Right atrium auricular region (tissue), 2 donors: ENCODE data around the gene GRIK4. TPM values are rescaled to one million over a fixed set of nuclear protein-coding genes. Genes with fewer than 3 reads are reported as not detected.
"Not testable (repeated sequence)": the region's sequence is repeated elsewhere in the genome, so short reads cannot be mapped to it uniquely, and the experiment has no call there.

Source experiments
- DNase-seq: peaks from one replicate; pipeline ENCODE4 v3.0.0-alpha.2; 2019; ENCODE audit warnings: low spot score
- H3K27ac ChIP-seq, 2 donors: fragments of 200-600 bp; sonication (generic); 1 replicate in 1 of 2; 2 replicates in 1 of 2; pipeline ENCODE4 v1.5.1; 2016 to 2019
- H3K27me3 ChIP-seq, 2 donors: fragments of 200-600 bp; sonication (generic); one replicate each; pipeline versions ENCODE4 v1.5.1 to v1.6.0; 2017 to 2019
- H3K36me3 ChIP-seq: fragments of 200-600 bp; sonication (generic); one replicate; pipeline ENCODE4 v1.5.1; 2016
- H3K4me1 ChIP-seq, 2 donors: fragments of 200-600 bp; sonication (generic); one replicate each; pipeline versions ENCODE4 v1.5.1 to v1.6.0; 2017 to 2019
- H3K4me3 ChIP-seq, 2 donors: fragments of 200-600 bp; sonication (generic); 1 replicate in 1 of 2; 2 replicates in 1 of 2; pipeline ENCODE4 v1.5.1; 2017 to 2019; ENCODE audit warnings: mild to moderate bottlenecking in 1 of 2, moderate library complexity in 1 of 2
- H3K9me3 ChIP-seq, 2 donors: fragments of 200-600 bp; sonication (generic); one replicate each; pipeline ENCODE4 v1.5.1; 2019
- CTCF ChIP-seq, 2 donors: fragments of 200-600 bp; sonication (generic); IDR thresholded peaks; one replicate each; pipeline ENCODE4 v1.5.1; 2019; ENCODE audit warnings: antibody characterized with exemption in 2 of 2
- total RNA-seq, 2 donors: library from RNA; depleted of rRNA; stranded (reverse); fragments of >200 nt; gene quantifications; one replicate each; pipeline ENCODE4 v1.1.0, GENCODE V29; 2016

The GRIK4 gene
- total RNA-seq, 2 donors from 2014 or later, result 0.04 to 0.30 TPM

- H3K36me3 ChIP-seq, result no peaks in the 10 kb centered on the region
Measured at GRCh38 chr11:120756931-120757330, 245.4 kb downstream of the GRIK4 start.

DNA sequence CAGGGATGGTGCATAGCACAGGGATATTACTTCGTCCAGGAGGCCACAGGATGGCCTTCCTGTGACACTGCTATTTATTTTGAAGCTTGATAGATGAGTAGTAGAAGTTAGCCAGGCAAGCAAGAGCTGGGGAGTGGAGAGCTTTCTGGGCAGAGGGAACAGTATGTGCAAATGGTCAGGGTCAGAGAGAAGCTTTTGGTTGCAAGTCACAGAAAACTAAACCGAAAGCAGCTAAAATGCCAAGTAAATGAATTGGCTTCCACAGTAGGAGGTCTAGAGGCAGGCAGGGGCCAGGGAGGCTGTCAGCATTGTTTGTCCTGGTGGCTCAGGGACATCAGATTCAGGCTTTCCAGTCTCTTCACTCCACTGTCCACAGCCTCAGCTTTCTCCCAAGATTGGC is 247.5 kb downstream of the GRIK4 start:
- TF ChIP-seq CTCF (IDR thresholded peaks at IDR 0.05), result no peak
- DNase-seq, result no peak

More at GRCh38 chr11:120756931-120757330, 245.4 kb downstream of the GRIK4 start:
- DNase-seq, result peak; percentile 21
- Histone ChIP-seq H3K9me3 (no peaks in the 10 kb centered on the region), H3K27ac (no peak overlapping the region), H3K4me3 (no peak overlapping the region), H3K27me3 (no peaks in the 10 kb centered on the region), H3K4me1 (no peaks in the 10 kb centered on the region)
- TF ChIP-seq CTCF (IDR thresholded peaks at IDR 0.05), result no peak

GRCh38 chr11:120765710-120766109 is 254.2 kb downstream of the GRIK4 start:
- not testable (repeated sequence) for H3K9me3 ChIP-seq, H3K27ac ChIP-seq, H3K36me3 ChIP-seq, H3K4me1 ChIP-seq, H3K27me3 ChIP-seq, H3K4me3 ChIP-seq
- DNase-seq, result peak; percentile 9

More for the DNA sequence above, 247.5 kb downstream of the GRIK4 start:
- Histone ChIP-seq H3K9me3 (no peaks in the 10 kb centered on the region), H3K4me3 (no peak overlapping the region), H3K36me3 (no peaks in the 10 kb centered on the region), H3K27me3 (no peaks in the 10 kb centered on the region), H3K4me1 (no peaks in the 10 kb centered on the region), H3K27ac (no peak overlapping the region)

- no peak overlapping the region for H3K27ac ChIP-seq
- no peaks in the 10 kb centered on the region for H3K4me1 ChIP-seq
- H3K27me3 ChIP-seq, result no peaks in the 10 kb centered on the region
- no peak for TF ChIP-seq CTCF (IDR thresholded peaks at IDR 0.05)
- peaks cover 0 to 8% of the 10 kb centered on the region in 2 donors for H3K9me3 ChIP-seq
- no peak for DNase-seq
- no peaks in the 10 kb centered on the region for H3K36me3 ChIP-seq
- H3K4me3 ChIP-seq, result no peak overlapping the region
Measured at GRCh38 chr11:120766318-120766717, 254.8 kb downstream of the GRIK4 start.

DNA sequence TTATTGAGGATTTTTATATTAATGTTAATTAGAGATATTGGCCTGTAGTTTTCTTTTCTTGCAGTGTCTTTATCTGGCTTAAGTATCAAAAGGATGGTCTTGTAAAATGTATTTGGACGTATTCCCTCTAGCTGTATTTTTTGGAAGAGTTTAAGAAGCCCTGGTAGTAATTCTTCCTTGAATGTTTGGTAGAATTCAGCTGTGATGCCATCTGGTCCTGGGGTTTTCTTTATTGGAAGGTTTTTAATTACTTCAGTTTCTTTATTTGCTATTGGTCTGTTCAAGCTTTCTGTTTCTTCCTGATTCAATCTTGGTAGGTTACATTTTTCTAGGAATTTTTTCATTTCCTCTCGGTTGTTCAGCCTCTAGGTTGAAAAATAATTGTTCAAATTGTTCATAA is 257.4 kb downstream of the GRIK4 start:
- Histone ChIP-seq H3K36me3 (no peaks in the 10 kb centered on the region), H3K27ac (no peak overlapping the region), H3K27me3 (no peaks in the 10 kb centered on the region), H3K9me3 (peaks cover 0 to 8% of the 10 kb centered on the region in 2 donors), H3K4me1 (no peaks in the 10 kb centered on the region), H3K4me3 (no peak overlapping the region)
- no peak for DNase-seq
- no peak for TF ChIP-seq CTCF (IDR thresholded peaks at IDR 0.05)

DNA sequence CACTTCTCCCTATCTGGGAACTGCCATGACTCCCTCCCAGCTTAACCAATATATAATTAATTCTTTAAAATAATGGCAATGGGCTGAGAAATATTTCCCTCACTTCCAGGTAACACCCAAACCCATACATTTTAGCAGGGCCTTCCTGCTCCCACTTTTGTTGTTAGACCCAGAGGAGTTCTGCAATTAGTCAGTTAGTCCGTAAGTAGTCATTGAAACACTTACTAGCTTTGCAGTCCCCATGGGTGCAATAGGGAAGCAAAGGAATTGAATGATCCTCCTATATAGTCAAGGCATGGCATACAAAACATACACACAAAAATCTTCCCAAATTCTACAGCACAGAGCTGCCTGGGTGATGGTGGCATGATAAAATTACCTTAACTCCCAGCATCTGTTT is 258.4 kb downstream of the GRIK4 start:
- H3K36me3 ChIP-seq, result no peaks in the 10 kb centered on the region
- H3K4me1 ChIP-seq, result no peaks in the 10 kb centered on the region
- no peak for TF ChIP-seq CTCF (IDR thresholded peaks at IDR 0.05)
- H3K27ac ChIP-seq, result no peak overlapping the region
- H3K9me3 ChIP-seq, result peaks cover 0 to 8% of the 10 kb centered on the region in 2 donors
- no peaks in the 10 kb centered on the region for H3K27me3 ChIP-seq
- no peak overlapping the region for H3K4me3 ChIP-seq
- no peak for DNase-seq
